WTC11 (cell line): ENCODE results near the gene GLYATL2. TPM values are rescaled to one million over a fixed set of nuclear protein-coding genes. Genes with fewer than 3 reads are reported as not detected.

Source experiments
- ATAC-seq: fragments of 200-7000 bp; cut with Tn5 transposase; 2 replicates; pipeline ENCODE4 v1.10.0; 2021; ENCODE audit warnings: mild to moderate bottlenecking, moderate library complexity
- CTCF ChIA-PET: fragments of 300-600 bp; sonication (Branson Sonifier 250); formaldehyde crosslinking; loops from one replicate; lab custom pipeline; 2021; ENCODE audit warnings: antibody characterized with exemption; lab: Charles Lee
- POLR2A ChIA-PET: fragments of 350-600 bp; sonication (Branson Sonifier 250); formaldehyde crosslinking; loops from one replicate; lab custom pipeline; 2021; ENCODE audit warnings: antibody characterized with exemption; lab: Charles Lee
- DNase-seq: peaks from one replicate; pipeline ENCODE4 v3.0.0; 2021; ENCODE audit warnings: low spot score
- H3K27ac Mint-ChIP-seq: 2 replicates; pipeline ENCODE4 v1.8.0; 2021; ENCODE audit warnings: mixed read lengths
- H3K27me3 Mint-ChIP-seq: 2 replicates; pipeline ENCODE4 v1.8.0; 2021; ENCODE audit warnings: low read depth, mild to moderate bottlenecking, moderate library complexity, mixed read lengths
- H3K36me3 Mint-ChIP-seq: 2 replicates; pipeline ENCODE4 v1.8.0; 2021; ENCODE audit warnings: mixed read lengths
- H3K4me1 Mint-ChIP-seq: 2 replicates; pipeline ENCODE4 v1.8.0; 2022; ENCODE audit warnings: mixed read lengths
- H3K4me3 Mint-ChIP-seq: 2 replicates; pipeline ENCODE4 v1.8.0; 2021; ENCODE audit warnings: mild to moderate bottlenecking, moderate library complexity, mixed read lengths
- H3K9me3 Mint-ChIP-seq: 2 replicates; pipeline ENCODE4 v1.8.0; 2021; ENCODE audit warnings: mixed read lengths
- ATF1 ChIP-seq: sonication (generic); formaldehyde crosslinking; IDR thresholded peaks from 2 replicates; pipeline ENCODE4 v1.8.1; 2023; ENCODE audit warnings: mild to moderate bottlenecking, moderate library complexity, missing genetic modification reagents
- ATF6 ChIP-seq: sonication (generic); formaldehyde crosslinking; IDR thresholded peaks from 2 replicates; pipeline ENCODE4 v1.8.1; 2023; ENCODE audit warnings: mild to moderate bottlenecking, missing genetic modification reagents
- CREB1 ChIP-seq: sonication (generic); formaldehyde crosslinking; IDR thresholded peaks from 2 replicates; pipeline ENCODE4 v1.8.0; 2023; ENCODE audit warnings: mild to moderate bottlenecking, missing genetic modification reagents
- ETV6 ChIP-seq: sonication (generic); formaldehyde crosslinking; IDR thresholded peaks from 2 replicates; pipeline ENCODE4 v1.8.1; 2022; ENCODE audit warnings: mild to moderate bottlenecking, missing genetic modification reagents
- FOXK1 ChIP-seq: sonication (generic); formaldehyde crosslinking; IDR thresholded peaks from 2 replicates; pipeline ENCODE4 v1.8.0; 2022; ENCODE audit warnings: mild to moderate bottlenecking, moderate library complexity, missing genetic modification reagents
- GABPB1 ChIP-seq: sonication (generic); formaldehyde crosslinking; IDR thresholded peaks from 2 replicates; pipeline ENCODE4 v1.8.1; 2023; ENCODE audit warnings: mild to moderate bottlenecking, missing genetic modification reagents
- GRHL2 ChIP-seq: fragments of 250-450 bp; sonication (Bioruptor Pico); IDR thresholded peaks from 2 replicates; pipeline ENCODE4 v1.8.0; 2022; ENCODE audit warnings: mild to moderate bottlenecking, moderate library complexity; ENCODE audit not compliant: insufficient replicate concordance, severe bottlenecking
- HMGA2 ChIP-seq: fragments of 250-450 bp; sonication (Bioruptor Pico); IDR thresholded peaks from 2 replicates; pipeline ENCODE4 v1.4.0; 2021; ENCODE audit warnings: mild to moderate bottlenecking, moderate library complexity
- MYBL2 ChIP-seq: sonication (generic); formaldehyde crosslinking; IDR thresholded peaks from 2 replicates; pipeline ENCODE4 v1.8.1; 2023; ENCODE audit warnings: mild to moderate bottlenecking, moderate library complexity, missing genetic modification reagents
- NFYB ChIP-seq: sonication (generic); formaldehyde crosslinking; conservative IDR thresholded peaks from 2 replicates; pipeline ENCODE4 v1.8.0; 2022; ENCODE audit warnings: low read depth, missing genetic modification reagents
- OVOL2 ChIP-seq: fragments of 250-450 bp; sonication (Bioruptor Pico); IDR thresholded peaks from 2 replicates; pipeline ENCODE4 v1.9.0; 2021; ENCODE audit warnings: mild to moderate bottlenecking, borderline replicate concordance
- RELA ChIP-seq: sonication (generic); formaldehyde crosslinking; IDR thresholded peaks from 2 replicates; pipeline ENCODE4 v1.8.1; 2022; ENCODE audit warnings: missing genetic modification reagents, mild to moderate bottlenecking, borderline replicate concordance
- TEAD4 ChIP-seq: sonication (generic); formaldehyde crosslinking; IDR thresholded peaks from 2 replicates; pipeline ENCODE4 v1.8.0; 2022; ENCODE audit warnings: mild to moderate bottlenecking, missing genetic modification reagents
- TP53 ChIP-seq: sonication (generic); formaldehyde crosslinking; IDR thresholded peaks from 2 replicates; pipeline ENCODE4 v1.8.1; 2023; ENCODE audit warnings: mild to moderate bottlenecking, missing genetic modification reagents
- ZMAT4 ChIP-seq: fragments of 250-450 bp; sonication (Bioruptor Pico); IDR thresholded peaks from 2 replicates; pipeline ENCODE4 v1.9.0; 2021; ENCODE audit warnings: mild to moderate bottlenecking
- ZNF121 ChIP-seq: sonication (generic); formaldehyde crosslinking; IDR thresholded peaks from 2 replicates; pipeline ENCODE4 v1.8.0; 2023; ENCODE audit warnings: missing genetic modification reagents
- ZNF317 ChIP-seq: sonication (generic); formaldehyde crosslinking; IDR thresholded peaks from 2 replicates; pipeline ENCODE4 v1.8.1; 2023; ENCODE audit warnings: low read depth, mild to moderate bottlenecking, moderate library complexity, missing genetic modification reagents, borderline replicate concordance
- ZNF396 ChIP-seq: fragments of 250-450 bp; sonication (Bioruptor Pico); IDR thresholded peaks from 2 replicates; pipeline ENCODE4 v1.8.0; 2021; ENCODE audit warnings: mild to moderate bottlenecking, moderate library complexity, borderline replicate concordance
- ZNF512 ChIP-seq: sonication (generic); formaldehyde crosslinking; IDR thresholded peaks from 2 replicates; pipeline ENCODE4 v1.8.1; 2022; ENCODE audit warnings: missing genetic modification reagents, borderline replicate concordance
- total RNA-seq: library from RNA; stranded (reverse); gene quantifications from 3 replicates; pipeline ENCODE4 v1.2.3, GENCODE V29; 2021
- TF ChIP-seq, protein P1 (sequence below): sonication (generic); formaldehyde crosslinking; IDR thresholded peaks from 2 replicates; pipeline ENCODE4 v1.8.1; 2023; ENCODE audit warnings: mild to moderate bottlenecking, missing genetic modification reagents, borderline replicate concordance
- TF ChIP-seq, protein P2 (sequence below): sonication (generic); formaldehyde crosslinking; IDR thresholded peaks from 2 replicates; pipeline ENCODE4 v1.8.0; 2022; ENCODE audit warnings: mild to moderate bottlenecking, missing genetic modification reagents

Gene GLYATL2
- total RNA-seq, 1 experiment from 2014 or later = 0.20 TPM

GRCh38 chr11:58832056-58832645 lies 12.4 kb downstream of the GLYATL2 start:
- Mint-ChIP-seq H3K9me3 (peaks cover 63% of the 10 kb centered on the region), H3K27ac (no peak overlapping the region), H3K36me3 (peaks cover 16% of the 10 kb centered on the region), H3K27me3 (no peaks in the 10 kb centered on the region), H3K4me1 (no peaks in the 10 kb centered on the region), H3K4me3 (no peak overlapping the region)
- POLR2A ChIA-PET = no interaction called here
- TF ChIP-seq, protein P1, sequence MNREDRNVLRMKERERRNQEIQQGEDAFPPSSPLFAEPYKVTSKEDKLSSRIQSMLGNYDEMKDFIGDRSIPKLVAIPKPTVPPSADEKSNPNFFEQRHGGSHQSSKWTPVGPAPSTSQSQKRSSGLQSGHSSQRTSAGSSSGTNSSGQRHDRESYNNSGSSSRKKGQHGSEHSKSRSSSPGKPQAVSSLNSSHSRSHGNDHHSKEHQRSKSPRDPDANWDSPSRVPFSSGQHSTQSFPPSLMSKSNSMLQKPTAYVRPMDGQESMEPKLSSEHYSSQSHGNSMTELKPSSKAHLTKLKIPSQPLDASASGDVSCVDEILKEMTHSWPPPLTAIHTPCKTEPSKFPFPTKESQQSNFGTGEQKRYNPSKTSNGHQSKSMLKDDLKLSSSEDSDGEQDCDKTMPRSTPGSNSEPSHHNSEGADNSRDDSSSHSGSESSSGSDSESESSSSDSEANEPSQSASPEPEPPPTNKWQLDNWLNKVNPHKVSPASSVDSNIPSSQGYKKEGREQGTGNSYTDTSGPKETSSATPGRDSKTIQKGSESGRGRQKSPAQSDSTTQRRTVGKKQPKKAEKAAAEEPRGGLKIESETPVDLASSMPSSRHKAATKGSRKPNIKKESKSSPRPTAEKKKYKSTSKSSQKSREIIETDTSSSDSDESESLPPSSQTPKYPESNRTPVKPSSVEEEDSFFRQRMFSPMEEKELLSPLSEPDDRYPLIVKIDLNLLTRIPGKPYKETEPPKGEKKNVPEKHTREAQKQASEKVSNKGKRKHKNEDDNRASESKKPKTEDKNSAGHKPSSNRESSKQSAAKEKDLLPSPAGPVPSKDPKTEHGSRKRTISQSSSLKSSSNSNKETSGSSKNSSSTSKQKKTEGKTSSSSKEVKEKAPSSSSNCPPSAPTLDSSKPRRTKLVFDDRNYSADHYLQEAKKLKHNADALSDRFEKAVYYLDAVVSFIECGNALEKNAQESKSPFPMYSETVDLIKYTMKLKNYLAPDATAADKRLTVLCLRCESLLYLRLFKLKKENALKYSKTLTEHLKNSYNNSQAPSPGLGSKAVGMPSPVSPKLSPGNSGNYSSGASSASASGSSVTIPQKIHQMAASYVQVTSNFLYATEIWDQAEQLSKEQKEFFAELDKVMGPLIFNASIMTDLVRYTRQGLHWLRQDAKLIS (CRISPR knock-in tag) = no peak
- TF ChIP-seq OVOL2 (CRISPR knock-in tag) = no peak
- CTCF ChIA-PET = interaction anchor here (0.6 kb wide), 1 partner anchor 44 kb away, joined by 3 read pairs; no protein-coding TSS in a partner anchor
- no peak for ATAC-seq
- DNase-seq = no peak

GRCh38 chr11:58830673-58831301 lies 13.7 kb downstream of the GLYATL2 start:
- Mint-ChIP-seq H3K27ac (no peak overlapping the region), H3K9me3 (peaks cover 53% of the 10 kb centered on the region), H3K36me3 (peaks cover 13% of the 10 kb centered on the region), H3K27me3 (no peaks in the 10 kb centered on the region), H3K4me3 (no peak overlapping the region), H3K4me1 (no peaks in the 10 kb centered on the region)
- no peak for DNase-seq
- CTCF ChIA-PET = no interaction called here
- TF ChIP-seq ZNF121 (CRISPR knock-in tag) (no peak), HMGA2 (CRISPR knock-in tag) (no peak), ATF1 (CRISPR knock-in tag) (no peak), TP53 (no peak), GABPB1 (CRISPR knock-in tag) (no peak), ZNF317 (CRISPR knock-in tag) (no peak), CREB1 (CRISPR knock-in tag) (no peak), FOXK1 (CRISPR knock-in tag) (no peak), ZNF396 (CRISPR knock-in tag) (no peak), GRHL2 (no peak), NFYB (CRISPR knock-in tag) (no peak), ZNF512 (CRISPR knock-in tag) (no peak), MYBL2 (CRISPR knock-in tag) (no peak), RELA (no peak), ETV6 (CRISPR knock-in tag) (no peak), ZMAT4 (CRISPR knock-in tag) (no peak), ATF6 (no peak), TEAD4 (CRISPR knock-in tag) (no peak)
- TF ChIP-seq, protein P2, sequence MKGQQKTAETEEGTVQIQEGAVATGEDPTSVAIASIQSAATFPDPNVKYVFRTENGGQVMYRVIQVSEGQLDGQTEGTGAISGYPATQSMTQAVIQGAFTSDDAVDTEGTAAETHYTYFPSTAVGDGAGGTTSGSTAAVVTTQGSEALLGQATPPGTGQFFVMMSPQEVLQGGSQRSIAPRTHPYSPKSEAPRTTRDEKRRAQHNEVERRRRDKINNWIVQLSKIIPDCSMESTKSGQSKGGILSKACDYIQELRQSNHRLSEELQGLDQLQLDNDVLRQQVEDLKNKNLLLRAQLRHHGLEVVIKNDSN (CRISPR knock-in tag) = no peak
- TF ChIP-seq, protein P1 (CRISPR knock-in tag) = no peak
- no peak for ATAC-seq
- POLR2A ChIA-PET = no interaction called here
